ENCODE data around the gene HYAL2. TPM values are rescaled to one million over a fixed set of nuclear protein-coding genes. Genes with fewer than 3 reads are reported as not detected.

HYAL2 gene
- total and polyA plus RNA-seq, 9 of the 15 experiments (the other 6 are each of a cell fraction or from before 2014, with no cell fraction given) = 0.36 to 22.7 (median 11.4) TPM; not detected in 1

- TF ChIP-seq OTX1 (CRISPR knock-in tag; IDR thresholded peaks at IDR 0.05) = no peak
- peak; percentile 73 to 85; a peak in 2 of 4 replicates for TF ChIP-seq SIN3A (IDR thresholded peaks at IDR 0.05; ENCODE audit: borderline replicate concordance in 2 of 2, control insufficient read depth in 1 of 2, low read depth in 2 of 2, low read length in 2 of 2)
- TF ChIP-seq UBTF (IDR thresholded peaks at IDR 0.05; ENCODE audit: borderline replicate concordance in 1 of 2, low read depth in 2 of 2, low read length in 2 of 2) = no peak
- no peak for TF ChIP-seq ZNF655 (CRISPR knock-in tag; IDR thresholded peaks at IDR 0.05)
- no peak for TF ChIP-seq SRSF3 (IDR thresholded peaks at IDR 0.05; ENCODE audit: insufficient read depth, low read length)
- TF ChIP-seq SMARCC2 (IDR thresholded peaks at IDR 0.05; ENCODE audit: low read depth) = no peak
- TF ChIP-seq ATF6 (CRISPR knock-in tag; IDR thresholded peaks at IDR 0.05) = no peak
- no peak for TF ChIP-seq IRF2 (CRISPR knock-in tag; IDR thresholded peaks at IDR 0.05)
- no peak for TF ChIP-seq MLX (CRISPR knock-in tag; conservative IDR thresholded peaks at IDR 0.05)
- no peak for TF ChIP-seq CHAMP1 (IDR thresholded peaks at IDR 0.05)
- no peak for TF ChIP-seq HMBOX1 (IDR thresholded peaks at IDR 0.05)
- TF ChIP-seq CHD4 (IDR thresholded peaks at IDR 0.05; ENCODE audit: insufficient read depth, insufficient replicate concordance, low read depth, low read length, poor library complexity, severe bottlenecking) = no peak
- no peak; the same call in 1 of the 2 replicates for TF ChIP-seq ZNF354B (CRISPR knock-in tag; IDR thresholded peaks at IDR 0.05)
- TF ChIP-seq CHD1 (IDR thresholded peaks at IDR 0.05; ENCODE audit: low read length) = no peak
Measured at GRCh38 chr3:50292159-50293078, 30.1 kb downstream of the HYAL2 start, which contains the start of gene IFRD2 (continued).
